ENCODE results near the gene ABCB6. TPM values are rescaled to one million over a fixed set of nuclear protein-coding genes. Genes with fewer than 3 reads are reported as not detected.

The ABCB6 gene
- total and polyA plus RNA-seq, 2 experiments from 2014 or later: 21.8 to 25.3 TPM

GRCh38 chr2:219228911-219229304, 10.2 kb upstream of the ABCB6 start:
- Histone ChIP-seq H3K27me3 (replicated peaks; ENCODE audit: insufficient read depth) (no peaks in the 10 kb centered on the region), H3K4me1 (ENCODE audit: insufficient read depth) (peaks cover 22% of the 10 kb centered on the region), H3K79me2 (ENCODE audit: insufficient read depth) (peaks cover 77% of the 10 kb centered on the region), H2AFZ (peak overlapping the region; percentile 79), H3K36me3 (ENCODE audit: low read depth) (peaks cover 31% of the 10 kb centered on the region), H3F3A (ENCODE audit: insufficient read depth) (peaks cover 11% of the 10 kb centered on the region; the same call in 1 of the 2 replicates), H3K9me3 (ENCODE audit: low read depth) (no peaks in the 10 kb centered on the region), H3K4me2 (ENCODE audit: unreplicated experiment) (peak overlapping the region; percentile 99), H4K20me1 (ENCODE audit: insufficient read depth) (no peaks in the 10 kb centered on the region), H3K4me3 (peak overlapping the region; percentile 93), H3K9me2 (ENCODE audit: insufficient read depth) (no peaks in the 10 kb centered on the region), H3K9ac (peak overlapping the region; percentile 94), H3K27ac (peak overlapping the region; percentile 88)
- TF ChIP-seq EZH2 (IDR thresholded peaks at IDR 0.05; ENCODE audit: insufficient read depth, poor library complexity, severe bottlenecking) (no peak), EZH2phosphoT487 (IDR thresholded peaks at IDR 0.05; ENCODE audit: insufficient read depth, low read depth) (no peak)
- in situ Hi-C loops (cut with MboI): no loop called here
- 1% methylated on average over 13 to 19 of the region's 19 CpGs for WGBS, 2 experiments (ENCODE audit: low coverage in 1 of 2, low lambda C conversion rate in 2 of 2, missing lambda C conversion rate in 2 of 2)
- DNase-seq: peak; percentile 23

DNA sequence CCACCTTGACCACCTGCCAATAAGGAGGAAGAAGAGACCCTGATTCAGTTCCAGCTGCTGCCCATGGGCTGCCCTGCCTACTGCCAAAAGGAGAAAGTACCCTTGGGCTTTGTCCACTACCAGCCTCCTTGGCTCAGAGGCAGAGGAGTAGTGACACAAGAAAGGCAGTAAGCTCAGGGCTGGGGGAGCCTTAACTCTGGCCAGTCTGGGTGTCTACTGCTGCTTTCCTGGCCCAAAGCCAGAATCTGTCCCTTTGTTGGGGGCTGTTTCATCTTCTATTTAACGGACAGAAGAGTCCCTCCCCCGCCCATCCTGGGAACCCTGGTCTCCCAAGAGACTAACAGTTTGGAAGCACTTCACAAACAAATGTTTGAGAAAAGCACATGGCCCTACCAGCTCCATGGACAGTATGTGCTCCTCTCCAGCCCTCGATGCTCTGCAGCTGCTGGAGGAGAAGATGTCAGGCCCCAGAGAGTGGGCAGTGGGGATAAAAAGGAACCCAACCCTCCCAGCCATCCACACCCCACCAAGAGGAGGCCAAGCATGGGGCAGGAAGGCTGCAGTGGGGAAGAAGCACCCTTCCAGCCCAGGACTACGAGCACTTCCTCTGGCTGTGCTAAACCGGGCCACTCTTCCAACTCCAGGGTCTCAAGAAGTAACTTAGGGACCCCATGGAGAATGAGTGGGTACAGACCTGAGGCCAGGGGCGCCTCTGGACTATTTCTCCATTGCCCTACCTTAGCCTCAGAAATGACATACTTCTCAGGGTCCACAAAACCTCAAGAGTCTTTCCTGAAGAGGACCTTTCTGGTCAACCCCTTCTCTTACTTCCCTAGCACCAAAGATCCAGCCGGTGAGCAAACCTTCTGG, 9.5 kb upstream of the ABCB6 start:
- peaks cover 22% of the 10 kb centered on the region for H3K4me1 ChIP-seq (ENCODE audit: insufficient read depth)
- peak overlapping the region; percentile 79 for H2AFZ ChIP-seq
- H3K4me2 ChIP-seq (ENCODE audit: unreplicated experiment): peak overlapping the region; percentile 99
- no peaks in the 10 kb centered on the region for H3K9me2 ChIP-seq (ENCODE audit: insufficient read depth)
- peaks cover 71% of the 10 kb centered on the region for H3K79me2 ChIP-seq (ENCODE audit: insufficient read depth)
- H3K27ac ChIP-seq: peak overlapping the region; percentile 88
- peak overlapping the region; percentile 93 for H3K4me3 ChIP-seq
- in situ Hi-C loops (cut with MboI): no loop called here
- 19 to 22% methylated on average over 7 of the region's 7 CpGs for WGBS, 2 experiments (ENCODE audit: low coverage in 1 of 2, low lambda C conversion rate in 2 of 2, missing lambda C conversion rate in 2 of 2)
- peaks cover 31% of the 10 kb centered on the region for H3K36me3 ChIP-seq (ENCODE audit: low read depth)
- DNase-seq: peak; percentile 31
- no peaks in the 10 kb centered on the region for H4K20me1 ChIP-seq (ENCODE audit: insufficient read depth)
- H3K9ac ChIP-seq: peak overlapping the region; percentile 94
- H3K27me3 ChIP-seq (replicated peaks; ENCODE audit: insufficient read depth): no peaks in the 10 kb centered on the region
- TF ChIP-seq EZH2 (IDR thresholded peaks at IDR 0.05; ENCODE audit: insufficient read depth, poor library complexity, severe bottlenecking) (no peak), EZH2phosphoT487 (IDR thresholded peaks at IDR 0.05; ENCODE audit: insufficient read depth, low read depth) (no peak)
- H3K9me3 ChIP-seq (ENCODE audit: low read depth): no peaks in the 10 kb centered on the region
- peaks cover 11% of the 10 kb centered on the region; the same call in 1 of the 2 replicates for H3F3A ChIP-seq (ENCODE audit: insufficient read depth)

DNA sequence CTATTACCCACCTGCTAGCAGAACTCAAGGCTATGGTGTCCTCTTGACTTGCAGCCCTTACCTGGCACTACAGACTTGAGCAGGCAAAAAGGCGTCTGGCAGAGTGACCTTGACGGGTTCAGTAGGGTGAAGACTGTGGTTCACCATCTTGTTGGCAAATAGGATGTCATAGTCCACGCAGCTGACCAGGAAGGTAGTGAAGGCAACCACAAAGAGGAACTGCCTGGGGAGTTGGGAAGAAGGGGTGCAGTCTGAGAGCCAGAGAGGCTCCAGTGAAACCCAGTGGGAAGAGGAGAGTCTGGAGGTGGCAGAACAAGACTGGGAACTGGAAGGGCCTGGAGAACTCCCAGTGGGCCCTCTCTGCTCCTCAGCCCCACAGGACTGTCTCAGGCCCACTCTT, 6.6 kb upstream of the ABCB6 start:
- TF ChIP-seq EZH2 (IDR thresholded peaks at IDR 0.05; ENCODE audit: insufficient read depth, poor library complexity, severe bottlenecking) (no peak), EZH2phosphoT487 (IDR thresholded peaks at IDR 0.05; ENCODE audit: insufficient read depth, low read depth) (no peak)
- Histone ChIP-seq H3K9me3 (ENCODE audit: low read depth) (no peaks in the 10 kb centered on the region), H2AFZ (no peak overlapping the region), H3K79me2 (ENCODE audit: insufficient read depth) (peaks cover 44% of the 10 kb centered on the region), H3K4me3 (no peak overlapping the region), H3K4me1 (ENCODE audit: insufficient read depth) (peaks cover 12% of the 10 kb centered on the region), H3K9ac (no peak overlapping the region), H3K27ac (no peak overlapping the region), H3K9me2 (ENCODE audit: insufficient read depth) (no peaks in the 10 kb centered on the region), H3K4me2 (ENCODE audit: unreplicated experiment) (no peak overlapping the region), H3K36me3 (ENCODE audit: low read depth) (peaks cover 25% of the 10 kb centered on the region), H3F3A (ENCODE audit: insufficient read depth) (peaks cover 10% of the 10 kb centered on the region; the same call in 1 of the 2 replicates), H3K27me3 (replicated peaks; ENCODE audit: insufficient read depth) (no peaks in the 10 kb centered on the region), H4K20me1 (ENCODE audit: insufficient read depth) (no peaks in the 10 kb centered on the region)
- in situ Hi-C loops (cut with MboI): no loop called here
- DNase-seq: no peak
- 94 to 96% methylated on average over 3 of the region's 3 CpGs for WGBS, 2 experiments (ENCODE audit: low coverage in 1 of 2, low lambda C conversion rate in 2 of 2, missing lambda C conversion rate in 2 of 2)

DNA sequence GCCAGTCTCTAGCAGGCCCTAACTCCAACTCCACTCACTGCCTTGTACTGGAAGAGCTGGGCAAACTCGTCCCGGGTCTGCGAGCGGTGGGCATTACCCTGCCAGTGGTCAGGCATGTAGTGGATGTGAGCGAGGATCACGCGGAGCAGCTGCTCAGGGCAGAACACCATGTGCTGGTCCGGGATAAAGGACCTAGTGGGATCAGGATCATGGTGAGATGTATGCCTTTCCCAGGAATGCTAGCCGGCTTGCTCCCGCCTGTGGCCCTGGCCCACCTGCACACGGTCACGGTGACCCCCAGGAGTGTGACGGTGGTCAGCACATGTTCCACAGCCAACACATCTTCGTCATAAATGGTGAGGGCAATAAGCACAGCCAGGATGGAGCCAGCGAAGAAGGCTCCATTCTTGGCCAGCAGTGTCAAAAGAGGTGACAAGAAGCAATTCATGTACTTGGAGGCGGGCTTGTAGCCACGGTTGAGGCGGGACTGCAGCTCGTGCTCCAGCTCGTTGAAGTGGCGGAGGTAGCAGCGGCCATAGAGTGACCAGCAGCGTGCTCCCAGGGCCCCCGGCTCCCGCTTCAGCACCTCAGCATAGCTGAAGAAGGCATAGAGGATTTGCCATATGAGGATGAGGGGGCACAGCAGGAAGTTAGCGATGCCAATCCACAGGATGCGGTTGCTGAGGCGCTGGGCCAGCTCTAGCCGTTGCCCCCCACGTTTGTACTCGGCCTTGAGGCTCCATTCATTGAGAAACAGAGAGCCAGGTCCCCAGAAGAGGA, 5.3 kb upstream of the ABCB6 start:
- in situ Hi-C loops (cut with MboI): no loop called here
- DNase-seq: no peak
- Histone ChIP-seq H3K9me3 (ENCODE audit: low read depth) (no peaks in the 10 kb centered on the region), H3K4me3 (no peak overlapping the region), H3K27ac (no peak overlapping the region), H3K9me2 (ENCODE audit: insufficient read depth) (no peaks in the 10 kb centered on the region), H3K4me2 (ENCODE audit: unreplicated experiment) (no peak overlapping the region), H3F3A (ENCODE audit: insufficient read depth) (peaks cover 16% of the 10 kb centered on the region), H3K9ac (no peak overlapping the region), H3K79me2 (ENCODE audit: insufficient read depth) (peaks cover 41% of the 10 kb centered on the region), H4K20me1 (ENCODE audit: insufficient read depth) (no peaks in the 10 kb centered on the region), H2AFZ (no peak overlapping the region), H3K4me1 (ENCODE audit: insufficient read depth) (peaks cover 17% of the 10 kb centered on the region), H3K27me3 (replicated peaks; ENCODE audit: insufficient read depth) (no peaks in the 10 kb centered on the region), H3K36me3 (ENCODE audit: low read depth) (peaks cover 25% of the 10 kb centered on the region)
- no peak for TF ChIP-seq EZH2 (IDR thresholded peaks at IDR 0.05; ENCODE audit: insufficient read depth, poor library complexity, severe bottlenecking)
- TF ChIP-seq EZH2phosphoT487 (IDR thresholded peaks at IDR 0.05; ENCODE audit: insufficient read depth, low read depth): no peak
- WGBS, 2 experiments (ENCODE audit: low coverage in 1 of 2, low lambda C conversion rate in 2 of 2, missing lambda C conversion rate in 2 of 2): 93 to 94% methylated on average over 31 of the region's 31 CpGs

Data from GM23248 (cell line).